NT2/D1 (cell line): ENCODE data around the gene PCNA.
"Not testable (repeated sequence)": the region's sequence is repeated elsewhere in the genome, so short reads cannot be mapped to it uniquely, and the experiment has no call there.

Experiments
- DNase-seq: peaks from one replicate; pipeline ENCODE4 v3.0.0-alpha.2; 2011; ENCODE audit warnings: low read depth, low spot score
- H3K27me3 ChIP-seq: 2 replicates; pipeline ENCODE4 v1.6.0; 2011; ENCODE audit warnings: mild to moderate bottlenecking; ENCODE audit not compliant: insufficient read length, insufficient read depth
- H3K36me3 ChIP-seq: 2 replicates; pipeline ENCODE4 v1.6.1; 2011; ENCODE audit warnings: mild to moderate bottlenecking, low read length, mixed read lengths; ENCODE audit not compliant: insufficient read depth, insufficient read length
- H3K4me1 ChIP-seq: 2 replicates; pipeline ENCODE4 v1.5.1; 2011; ENCODE audit not compliant: insufficient read depth, insufficient read length
- H3K4me3 ChIP-seq: 2 replicates; pipeline ENCODE4 v1.5.1; 2011; ENCODE audit warnings: low read depth; ENCODE audit not compliant: insufficient read length
- H3K9ac ChIP-seq: 2 replicates; pipeline ENCODE4 v1.6.0; 2011; ENCODE audit warnings: low read depth; ENCODE audit not compliant: insufficient read length
- H3K9me3 ChIP-seq: 2 replicates; pipeline ENCODE4 v1.5.1; 2011; ENCODE audit warnings: mild to moderate bottlenecking, low read length; ENCODE audit not compliant: insufficient read depth
- SUZ12 ChIP-seq: IDR thresholded peaks from 2 replicates; pipeline ENCODE4 v1.6.1; 2011; ENCODE audit not compliant: insufficient read length, insufficient read depth; ENCODE audit errors: extremely low read depth
- YY1 ChIP-seq: IDR thresholded peaks from 2 replicates; pipeline ENCODE4 v1.6.1; 2011; ENCODE audit not compliant: insufficient read length, insufficient read depth
- ZNF274 ChIP-seq: IDR thresholded peaks from 2 replicates; pipeline ENCODE4 v1.6.1; 2011; ENCODE audit warnings: mild to moderate bottlenecking, low read depth, low read length

The PCNA gene

DNA sequence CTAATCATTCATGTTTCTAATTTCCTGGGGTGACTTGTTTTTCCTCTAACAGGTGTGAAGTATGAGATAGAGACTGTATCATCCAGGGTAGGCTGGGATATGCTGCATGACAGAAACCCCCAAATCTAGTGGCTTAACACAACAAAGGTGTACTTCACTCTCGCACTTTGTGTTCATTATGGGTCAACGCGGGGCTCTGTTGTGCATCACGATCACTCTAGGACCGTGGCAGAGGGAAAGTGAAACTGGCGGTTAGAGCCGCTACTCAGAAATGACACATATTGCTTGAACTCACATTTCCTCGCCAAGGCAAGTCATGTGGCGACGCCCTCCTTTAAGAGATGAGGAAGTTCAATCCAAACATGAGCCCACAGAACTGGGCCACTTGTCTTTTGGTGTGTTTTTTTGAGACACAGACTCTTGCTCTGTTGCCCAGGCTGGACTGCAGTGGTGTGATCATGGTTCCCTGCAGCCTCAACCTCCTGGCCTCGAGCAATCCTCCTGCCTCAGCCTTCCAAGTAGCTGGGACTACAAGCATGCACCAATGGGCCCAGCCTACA, 41.3 kb downstream of the PCNA start:
- Histone ChIP-seq H3K9me3 (no peaks in the 10 kb centered on the region), H3K4me3 (no peak overlapping the region), H3K27me3 (no peaks in the 10 kb centered on the region), H3K4me1 (no peaks in the 10 kb centered on the region), H3K9ac (no peak overlapping the region), H3K36me3 (no peaks in the 10 kb centered on the region)
- TF ChIP-seq SUZ12 (no peak), YY1 (no peak), ZNF274 (no peak)
- DNase-seq = no peak

DNA sequence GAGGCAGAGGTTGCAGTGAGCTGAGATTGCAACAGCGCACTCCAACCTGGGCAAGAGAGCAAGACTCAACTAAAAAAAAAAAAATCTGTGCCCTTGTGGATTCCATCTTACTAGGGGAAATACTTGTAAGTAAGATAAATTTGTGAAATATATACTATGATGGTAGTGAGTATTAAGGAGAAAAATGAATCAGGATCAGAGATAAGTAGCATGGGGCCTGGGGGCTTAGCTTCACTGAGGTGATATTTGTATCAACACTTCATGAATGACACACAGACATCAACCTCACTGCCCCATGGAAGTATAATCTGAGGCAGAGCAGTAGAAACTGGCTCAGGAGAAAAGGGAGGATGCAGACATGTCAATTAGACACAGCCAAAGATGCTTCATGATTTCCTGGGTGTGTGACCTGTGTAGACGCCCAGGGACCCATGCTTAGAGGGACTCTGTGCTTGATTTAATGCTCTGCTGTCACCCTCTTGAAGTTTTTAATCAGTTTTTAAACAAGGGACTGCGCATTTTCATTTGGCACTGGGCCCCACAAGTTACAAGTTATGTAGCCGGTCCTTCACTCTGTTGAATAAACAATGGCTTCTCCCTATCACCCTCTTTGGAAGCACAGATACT, 41.9 kb downstream of the PCNA start:
- no peak for DNase-seq
- Histone ChIP-seq H3K4me1 (peaks cover 3% of the 10 kb centered on the region), H3K9me3 (no peaks in the 10 kb centered on the region), H3K36me3 (no peaks in the 10 kb centered on the region), H3K9ac (no peak overlapping the region), H3K4me3 (no peak overlapping the region), H3K27me3 (no peaks in the 10 kb centered on the region)
- TF ChIP-seq YY1 = no peak
- no peak for TF ChIP-seq ZNF274
- TF ChIP-seq SUZ12 = no peak

DNA sequence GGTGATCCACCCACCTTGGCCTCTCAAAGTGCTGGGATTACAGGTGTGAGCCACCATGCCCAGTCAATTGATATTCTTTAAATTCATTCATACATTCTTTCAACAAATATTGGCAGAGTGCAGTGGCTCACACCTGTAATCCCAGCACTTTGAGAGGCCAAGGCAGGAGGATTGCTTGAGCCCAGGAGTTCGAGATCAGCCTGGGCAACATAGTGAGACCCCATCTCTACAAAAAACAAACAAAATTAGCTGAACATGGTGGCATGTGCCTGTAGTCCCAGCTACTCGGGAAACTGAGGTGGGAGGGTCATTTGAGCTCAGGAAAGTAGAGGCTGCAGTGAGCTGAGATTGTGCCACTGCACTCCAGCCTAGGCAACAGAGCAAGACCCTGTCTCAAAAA, 42.8 kb downstream of the PCNA start:
- not testable (repeated sequence) for H3K36me3 ChIP-seq, H3K4me3 ChIP-seq, H3K27me3 ChIP-seq, DNase-seq, H3K9me3 ChIP-seq, H3K4me1 ChIP-seq, H3K9ac ChIP-seq

DNA sequence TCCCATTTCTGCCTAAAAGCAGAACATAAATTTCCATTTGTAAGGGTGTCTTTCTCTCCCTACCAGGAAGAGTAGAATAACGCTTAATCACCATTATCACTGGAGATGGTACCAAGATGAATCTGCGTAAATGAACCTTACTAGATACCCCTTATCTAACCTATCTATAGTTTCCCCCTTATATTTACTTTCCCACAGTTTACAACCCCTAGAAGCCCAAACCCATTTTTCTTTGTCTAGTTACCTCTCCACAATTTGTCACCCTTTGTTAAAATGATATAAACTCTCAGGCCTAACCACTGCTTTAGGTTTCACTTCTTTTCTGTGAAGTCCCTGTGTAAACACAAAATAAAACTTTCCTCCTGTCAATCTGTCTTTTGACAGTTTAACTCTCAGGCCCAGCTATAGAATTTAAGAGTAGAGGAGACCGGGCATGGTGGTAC, 45.5 kb downstream of the PCNA start:
- H3K4me3 ChIP-seq = no peak overlapping the region
- no peak for DNase-seq
- no peaks in the 10 kb centered on the region for H3K9me3 ChIP-seq
- H3K27me3 ChIP-seq = no peaks in the 10 kb centered on the region
- no peaks in the 10 kb centered on the region for H3K36me3 ChIP-seq
- H3K9ac ChIP-seq = no peak overlapping the region
- TF ChIP-seq SUZ12 (no peak), ZNF274 (no peak), YY1 (no peak)
- H3K4me1 ChIP-seq = peaks cover 3% of the 10 kb centered on the region

DNA sequence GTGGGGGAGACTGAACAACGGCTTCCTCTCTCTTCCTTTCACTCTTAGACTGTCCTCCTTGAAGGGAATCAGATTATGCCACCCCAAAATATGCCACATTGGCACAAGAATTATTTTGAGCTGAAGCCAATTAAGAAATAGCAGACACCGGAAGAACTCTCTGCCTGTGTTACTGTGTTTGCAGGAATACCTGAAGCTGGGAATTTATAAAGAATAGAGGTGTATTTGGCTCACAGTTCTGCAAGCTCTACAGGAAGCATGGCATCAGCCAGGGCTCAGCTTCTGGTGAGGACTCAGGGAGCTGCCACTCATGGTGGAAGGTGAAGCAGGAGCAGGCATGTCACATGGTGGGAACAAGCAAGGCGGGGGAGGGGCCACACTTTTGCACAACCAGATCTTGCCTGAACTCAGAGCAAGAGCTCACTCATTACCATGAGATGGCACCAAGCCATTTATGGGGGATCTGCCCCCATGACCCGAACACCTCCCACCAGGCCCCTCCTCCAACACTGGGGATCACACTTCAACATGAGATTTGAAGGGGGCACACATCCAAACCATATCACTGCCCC, 46.0 kb downstream of the PCNA start:
- Histone ChIP-seq H3K9me3 (no peaks in the 10 kb centered on the region), H3K27me3 (no peaks in the 10 kb centered on the region), H3K4me1 (peaks cover 3% of the 10 kb centered on the region), H3K4me3 (no peak overlapping the region), H3K36me3 (no peaks in the 10 kb centered on the region), H3K9ac (no peak overlapping the region)
- no peak for DNase-seq
- TF ChIP-seq YY1 = no peak
- no peak for TF ChIP-seq SUZ12
- no peak for TF ChIP-seq ZNF274

DNA sequence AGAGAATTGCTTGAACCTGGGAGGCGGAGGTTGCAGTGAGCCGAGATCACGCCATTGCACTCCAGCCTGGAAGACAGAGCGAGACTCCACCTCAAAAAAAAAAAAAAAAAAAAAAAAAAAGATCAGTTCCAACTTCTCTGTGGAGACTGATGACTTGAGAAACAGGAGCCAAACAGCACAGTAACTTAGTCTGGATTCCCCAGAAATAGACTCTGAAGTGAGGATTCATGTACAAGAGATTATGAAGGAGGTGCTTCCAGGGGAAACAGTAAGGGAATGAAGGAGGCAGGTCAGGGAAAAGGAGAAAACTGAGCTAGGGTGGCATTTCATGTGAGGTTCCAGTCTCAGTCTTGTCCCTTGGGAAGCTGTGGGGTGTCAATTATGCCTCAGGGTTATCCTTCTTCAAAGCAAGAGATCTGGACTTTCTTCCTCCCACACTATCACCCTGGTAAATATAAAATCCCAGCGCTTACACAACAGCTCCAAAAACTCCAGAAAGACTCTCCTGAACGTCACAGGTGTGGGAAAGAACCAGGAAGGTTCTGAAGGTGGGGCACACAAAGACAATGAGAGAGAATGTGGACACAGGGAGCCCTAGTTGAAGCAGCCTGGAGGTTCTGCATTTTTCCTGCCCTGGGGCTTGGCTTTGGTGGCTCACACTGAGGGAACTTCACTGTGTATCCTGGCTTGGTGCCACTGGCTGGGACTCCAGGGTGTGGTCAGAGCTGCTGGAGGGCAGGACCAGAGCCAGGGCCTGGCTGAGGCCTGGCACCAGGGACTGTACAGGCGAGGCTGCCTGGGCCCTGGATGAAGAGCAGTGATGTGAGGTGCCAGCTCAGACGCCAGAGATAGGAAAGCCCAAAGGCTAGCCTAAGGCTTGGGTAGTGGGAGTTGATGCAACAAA, 46.8 kb downstream of the PCNA start:
- peaks cover 3% of the 10 kb centered on the region for H3K4me1 ChIP-seq
- TF ChIP-seq SUZ12 (no peak), YY1 (no peak), ZNF274 (no peak)
- H3K9me3 ChIP-seq = no peaks in the 10 kb centered on the region
- no peak for DNase-seq
- H3K9ac ChIP-seq = peak overlapping the region; percentile 42
- no peak overlapping the region for H3K4me3 ChIP-seq
- H3K36me3 ChIP-seq = no peaks in the 10 kb centered on the region
- H3K27me3 ChIP-seq = no peaks in the 10 kb centered on the region

DNA sequence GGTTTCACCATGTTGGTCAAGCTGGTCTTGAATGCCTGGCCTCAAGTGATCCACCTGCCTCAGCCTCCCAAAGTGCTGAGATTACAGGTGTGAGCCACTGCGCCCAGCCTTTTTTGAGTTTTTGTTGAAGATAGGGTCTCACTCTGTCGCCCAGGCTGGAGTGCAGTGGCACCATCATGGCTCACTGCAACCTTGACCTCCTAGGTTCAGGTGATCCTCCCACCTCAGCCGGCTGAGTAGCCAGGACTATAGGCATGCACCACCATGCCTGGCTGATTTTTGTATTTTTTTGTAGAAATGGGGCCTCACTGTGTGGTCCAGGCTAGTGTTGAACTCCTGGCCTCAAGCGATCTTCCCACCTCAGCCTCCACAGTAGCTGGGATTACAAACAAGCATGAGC, 47.8 kb downstream of the PCNA start:
- not testable (repeated sequence) for DNase-seq, H3K4me1 ChIP-seq, H3K9ac ChIP-seq, H3K27me3 ChIP-seq, H3K4me3 ChIP-seq, H3K36me3 ChIP-seq, H3K9me3 ChIP-seq
